Activated B cell treated with CpG ODN at 0.5 μM for 24 hours (primary cell): ENCODE data around the gene EGF. TPM values are rescaled to one million over a fixed set of nuclear protein-coding genes. Genes with fewer than 3 reads are reported as not detected.

Experiments used
- ATAC-seq: fragments of 200-7000 bp; cut with Tn5 transposase; one replicate; pipeline ENCODE4 v1.10.0; 2021; ENCODE audit warnings: low read depth, mild to moderate bottlenecking, moderate library complexity
- CTCF ChIA-PET: fragments of 350-600 bp; sonication (Branson Sonifier 250); formaldehyde crosslinking; loops from one replicate; lab custom pipeline; 2021; ENCODE audit warnings: antibody characterized with exemption; lab: Charles Lee
- POLR2A ChIA-PET: fragments of 350-600 bp; sonication (Branson Sonifier 250); formaldehyde crosslinking; loops from one replicate; lab custom pipeline; 2021; ENCODE audit warnings: antibody characterized with exemption; lab: Charles Lee
- DNase-seq: peaks from one replicate; pipeline ENCODE4 v3.0.0; 2022
- H3K27ac Mint-ChIP-seq: one replicate; pipeline ENCODE4 v1.8.0; 2020; ENCODE audit warnings: mixed read lengths
- H3K27me3 Mint-ChIP-seq: one replicate; pipeline ENCODE4 v1.8.0; 2021; ENCODE audit warnings: mixed read lengths
- H3K36me3 Mint-ChIP-seq: one replicate; pipeline ENCODE4 v1.8.0; 2021; ENCODE audit warnings: low read depth, mixed read lengths
- H3K4me1 Mint-ChIP-seq: one replicate; pipeline ENCODE4 v1.8.0; 2021; ENCODE audit warnings: mixed read lengths
- H3K4me3 Mint-ChIP-seq: one replicate; pipeline ENCODE4 v1.8.0; 2020; ENCODE audit warnings: mild to moderate bottlenecking, mixed read lengths
- H3K9me3 Mint-ChIP-seq: one replicate; pipeline ENCODE4 v1.8.0; 2020; ENCODE audit warnings: mixed read lengths
- intact Hi-C: fragments of 100-400 bp; cut with micrococcal nuclease; formaldehyde crosslinking; loops from one replicate; pipeline ENCODE4 v1.15.1; 2024
- total RNA-seq: library from RNA; stranded (reverse); gene quantifications from 2 replicates; pipeline ENCODE4 v1.2.3, GENCODE V29; 2022
- TF ChIP-seq, protein P1 (sequence below): fragments of 200-600 bp; IDR thresholded peaks from one replicate; pipeline ENCODE4 v1.8.0; 2022; ENCODE audit warnings: antibody characterized with exemption, mild to moderate bottlenecking

The EGF gene
- total RNA-seq, 1 donor from 2014 or later, result not detected

DNA sequence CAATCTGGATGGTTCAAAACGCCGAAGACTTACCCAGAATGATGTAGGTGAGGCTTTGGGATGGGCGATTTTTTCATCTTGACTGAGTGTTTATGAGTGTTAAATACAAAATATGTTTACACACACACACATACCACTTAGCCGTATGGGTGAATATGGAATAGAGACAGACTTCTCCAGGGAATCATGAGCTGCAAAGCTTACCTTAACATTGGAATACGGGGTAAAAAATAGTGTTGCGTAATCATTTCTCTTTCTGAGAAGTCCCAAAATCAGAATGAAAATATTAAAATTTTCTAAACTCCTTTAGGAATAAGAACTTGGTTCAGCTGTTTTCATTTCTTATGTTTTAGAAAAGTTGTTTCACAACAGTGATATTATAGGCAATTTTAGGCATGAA is 63.5 kb downstream of the EGF start:
- DNase-seq, result no peak
- CTCF ChIA-PET, result interaction anchor here (1.0 to 1.1 kb wide), 2 partner anchors 553 to 561 kb away, joined by 4 read pairs; no protein-coding TSS in a partner anchor
- TF ChIP-seq, protein P1, sequence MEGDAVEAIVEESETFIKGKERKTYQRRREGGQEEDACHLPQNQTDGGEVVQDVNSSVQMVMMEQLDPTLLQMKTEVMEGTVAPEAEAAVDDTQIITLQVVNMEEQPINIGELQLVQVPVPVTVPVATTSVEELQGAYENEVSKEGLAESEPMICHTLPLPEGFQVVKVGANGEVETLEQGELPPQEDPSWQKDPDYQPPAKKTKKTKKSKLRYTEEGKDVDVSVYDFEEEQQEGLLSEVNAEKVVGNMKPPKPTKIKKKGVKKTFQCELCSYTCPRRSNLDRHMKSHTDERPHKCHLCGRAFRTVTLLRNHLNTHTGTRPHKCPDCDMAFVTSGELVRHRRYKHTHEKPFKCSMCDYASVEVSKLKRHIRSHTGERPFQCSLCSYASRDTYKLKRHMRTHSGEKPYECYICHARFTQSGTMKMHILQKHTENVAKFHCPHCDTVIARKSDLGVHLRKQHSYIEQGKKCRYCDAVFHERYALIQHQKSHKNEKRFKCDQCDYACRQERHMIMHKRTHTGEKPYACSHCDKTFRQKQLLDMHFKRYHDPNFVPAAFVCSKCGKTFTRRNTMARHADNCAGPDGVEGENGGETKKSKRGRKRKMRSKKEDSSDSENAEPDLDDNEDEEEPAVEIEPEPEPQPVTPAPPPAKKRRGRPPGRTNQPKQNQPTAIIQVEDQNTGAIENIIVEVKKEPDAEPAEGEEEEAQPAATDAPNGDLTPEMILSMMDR, result no peak
- no peak for ATAC-seq
- no peaks in the 10 kb centered on the region for H3K9me3 Mint-ChIP-seq
- no peaks in the 10 kb centered on the region for H3K4me1 Mint-ChIP-seq
- peaks cover 18% of the 10 kb centered on the region for H3K27me3 Mint-ChIP-seq
- POLR2A ChIA-PET, result no interaction called here
- H3K4me3 Mint-ChIP-seq, result no peak overlapping the region
- no peaks in the 10 kb centered on the region for H3K36me3 Mint-ChIP-seq
- H3K27ac Mint-ChIP-seq, result no peak overlapping the region
- intact Hi-C loops, result loop anchor here (2.0 to 10.0 kb wide), 3 partner anchors 149 to 1957 kb away; partner anchors contain the start of gene RRH

DNA sequence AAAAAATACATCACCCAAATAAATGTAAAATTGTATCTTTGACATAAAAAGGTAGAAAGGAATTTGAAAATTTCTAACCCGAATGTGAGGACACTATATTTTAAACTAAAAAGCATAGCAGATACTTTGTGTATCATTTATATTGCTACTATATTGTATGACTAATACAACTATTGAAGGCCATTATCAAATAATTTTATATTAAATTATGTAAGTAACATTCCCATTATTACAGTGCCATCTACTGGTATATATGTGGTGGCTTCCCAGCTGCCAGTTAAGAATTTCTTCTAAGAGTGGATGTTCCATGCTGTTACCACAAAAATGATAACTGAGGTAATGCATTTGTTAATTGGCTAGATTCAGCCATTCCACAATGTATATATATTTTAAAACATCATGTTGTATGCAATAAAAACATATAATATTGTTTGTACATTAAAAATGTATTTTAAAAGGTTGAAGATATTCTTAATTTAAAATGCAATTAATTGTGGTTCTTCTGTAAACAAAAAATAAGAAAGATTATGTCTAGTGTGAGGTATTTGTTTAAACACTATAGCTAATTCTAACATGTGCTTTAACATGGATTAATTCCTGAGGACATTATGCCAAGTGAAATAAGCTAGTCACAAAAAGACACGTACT is 65.3 kb downstream of the EGF start:
- Mint-ChIP-seq H3K4me1 (no peaks in the 10 kb centered on the region), H3K9me3 (no peaks in the 10 kb centered on the region), H3K27me3 (peaks cover 18% of the 10 kb centered on the region), H3K36me3 (no peaks in the 10 kb centered on the region), H3K4me3 (no peak overlapping the region), H3K27ac (no peak overlapping the region)
- POLR2A ChIA-PET, result no interaction called here
- TF ChIP-seq, protein P1, result no peak
- ATAC-seq (no peak), DNase-seq (no peak)
- CTCF ChIA-PET, result interaction anchor here (0.9 to 1.8 kb wide), 9 partner anchors 8 to 1959 kb away, joined by 3 to 16 read pairs (median 3); no protein-coding TSS in a partner anchor
- intact Hi-C loops, result loop anchor here (1.0 to 10.0 kb wide), 5 partner anchors 151 to 1959 kb away; partner anchors contain the start of genes CASP6 and RRH

- Mint-ChIP-seq H3K27ac (no peak overlapping the region), H3K4me1 (no peaks in the 10 kb centered on the region), H3K9me3 (no peaks in the 10 kb centered on the region), H3K4me3 (no peak overlapping the region), H3K36me3 (no peaks in the 10 kb centered on the region), H3K27me3 (peaks cover 18% of the 10 kb centered on the region)
- CTCF ChIA-PET, result interaction anchor here (0.7 to 1.8 kb wide), 8 partner anchors 11 to 1960 kb away, joined by 3 to 16 read pairs (median 4); no protein-coding TSS in a partner anchor
- no peak for DNase-seq
- intact Hi-C loops, result loop anchor here (1.0 to 10.0 kb wide), 4 partner anchors 152 to 557 kb away; partner anchors contain the start of genes CASP6 and RRH
- POLR2A ChIA-PET, result no interaction called here
- TF ChIP-seq, protein P1, result no peak
- no peak for ATAC-seq
Observed at GRCh38 chr4:109978704-109979454, 66.2 kb downstream of the EGF start.

DNA sequence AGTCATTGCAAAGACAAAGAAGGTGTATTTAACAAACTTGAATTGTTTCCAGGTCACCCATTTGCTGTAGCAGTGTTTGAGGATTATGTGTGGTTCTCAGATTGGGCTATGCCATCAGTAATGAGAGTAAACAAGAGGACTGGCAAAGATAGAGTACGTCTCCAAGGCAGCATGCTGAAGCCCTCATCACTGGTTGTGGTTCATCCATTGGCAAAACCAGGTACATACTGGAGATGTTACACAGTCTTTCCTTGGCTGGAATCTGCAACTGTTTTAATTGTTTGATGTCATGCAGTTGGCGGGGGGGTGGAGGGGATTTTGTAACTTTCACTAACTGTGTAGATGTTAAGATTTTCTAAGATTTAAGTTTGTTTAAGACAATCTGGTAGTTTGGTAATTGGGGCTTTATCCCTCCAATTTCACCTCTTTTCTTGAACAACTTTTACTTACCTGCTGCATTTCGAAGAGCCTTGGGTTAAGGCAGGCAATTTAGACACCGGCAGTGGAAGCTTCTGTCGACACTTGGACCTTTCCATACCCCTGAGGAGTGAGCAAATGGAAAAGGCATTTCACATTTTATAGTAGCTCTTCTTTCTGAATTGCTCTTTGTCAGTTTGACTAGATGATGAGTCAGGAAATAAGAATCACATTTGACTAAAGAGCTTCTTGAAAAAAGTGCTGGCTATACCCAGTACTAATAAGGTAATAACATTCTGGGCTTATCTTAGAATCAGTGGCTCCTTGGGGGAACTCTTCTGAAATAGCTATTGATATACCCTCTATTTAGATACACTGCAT is 67.4 kb downstream of the EGF start:
- Mint-ChIP-seq H3K27ac (no peak overlapping the region), H3K36me3 (no peaks in the 10 kb centered on the region), H3K4me3 (no peak overlapping the region), H3K9me3 (no peaks in the 10 kb centered on the region), H3K27me3 (peaks cover 15% of the 10 kb centered on the region), H3K4me1 (no peaks in the 10 kb centered on the region)
- DNase-seq (no peak), ATAC-seq (no peak)
- intact Hi-C loops, result loop anchor here (2.0 to 10.0 kb wide), 3 partner anchors 153 to 465 kb away; partner anchors contain the start of genes CASP6 and RRH
- ChIA-PET POLR2A (no interaction called here), CTCF (interaction anchor here (0.9 kb wide), 1 partner anchor 546 kb away, joined by 3 read pairs; the partner anchor contains the start of gene SEC24B)
- TF ChIP-seq, protein P1, result no peak
